NB4 (cell line): ENCODE measurements around the gene SGO2.

ENCODE experiments used
- DNase-seq: peaks from one replicate; pipeline ENCODE4 v3.0.0; 2010; ENCODE audit warnings: low read depth
- H3K4me3 ChIP-seq: one replicate; pipeline ENCODE4 v1.5.1; 2011; ENCODE audit warnings: mild to moderate bottlenecking, low read depth, low read length, moderate library complexity
- MYC ChIP-seq: IDR thresholded peaks from 2 replicates; pipeline ENCODE4 v1.6.1; 2011; ENCODE audit warnings: low read depth, low read length
- POLR2A ChIP-seq: IDR thresholded peaks from 2 replicates; pipeline ENCODE4 v1.6.1; 2011; ENCODE audit warnings: mild to moderate bottlenecking; ENCODE audit not compliant: insufficient read length; ENCODE audit errors: extremely low read depth
- TF ChIP-seq, protein P1 (sequence below): IDR thresholded peaks from one replicate; pipeline ENCODE4 v1.5.1; 2012; ENCODE audit warnings: low read depth, low read length
- TF ChIP-seq, protein P2 (sequence below): IDR thresholded peaks from 2 replicates; pipeline ENCODE4 v1.6.1; 2011; ENCODE audit warnings: low read depth, low read length

Gene SGO2

DNA sequence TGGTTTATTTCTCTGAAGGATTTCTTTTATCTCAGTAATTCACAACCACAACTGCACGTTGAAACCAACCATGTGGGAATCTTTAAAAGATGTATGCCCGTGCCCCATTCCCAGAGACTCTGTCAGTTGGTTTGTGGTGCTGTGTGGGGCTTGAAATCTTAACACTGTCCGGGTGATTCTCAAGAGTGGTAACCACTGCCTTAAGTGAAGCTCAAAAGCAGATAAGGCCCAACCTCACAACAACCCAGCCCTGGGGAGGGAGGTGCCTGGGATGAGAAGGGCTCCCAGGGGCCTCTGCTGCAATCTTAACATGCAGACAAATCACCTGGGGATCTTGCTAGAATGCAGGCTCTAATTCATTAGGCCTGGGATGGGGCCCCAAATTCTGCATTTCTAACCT is 73.2 kb downstream of the SGO2 start:
- TF ChIP-seq, protein P1, sequence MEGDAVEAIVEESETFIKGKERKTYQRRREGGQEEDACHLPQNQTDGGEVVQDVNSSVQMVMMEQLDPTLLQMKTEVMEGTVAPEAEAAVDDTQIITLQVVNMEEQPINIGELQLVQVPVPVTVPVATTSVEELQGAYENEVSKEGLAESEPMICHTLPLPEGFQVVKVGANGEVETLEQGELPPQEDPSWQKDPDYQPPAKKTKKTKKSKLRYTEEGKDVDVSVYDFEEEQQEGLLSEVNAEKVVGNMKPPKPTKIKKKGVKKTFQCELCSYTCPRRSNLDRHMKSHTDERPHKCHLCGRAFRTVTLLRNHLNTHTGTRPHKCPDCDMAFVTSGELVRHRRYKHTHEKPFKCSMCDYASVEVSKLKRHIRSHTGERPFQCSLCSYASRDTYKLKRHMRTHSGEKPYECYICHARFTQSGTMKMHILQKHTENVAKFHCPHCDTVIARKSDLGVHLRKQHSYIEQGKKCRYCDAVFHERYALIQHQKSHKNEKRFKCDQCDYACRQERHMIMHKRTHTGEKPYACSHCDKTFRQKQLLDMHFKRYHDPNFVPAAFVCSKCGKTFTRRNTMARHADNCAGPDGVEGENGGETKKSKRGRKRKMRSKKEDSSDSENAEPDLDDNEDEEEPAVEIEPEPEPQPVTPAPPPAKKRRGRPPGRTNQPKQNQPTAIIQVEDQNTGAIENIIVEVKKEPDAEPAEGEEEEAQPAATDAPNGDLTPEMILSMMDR = no peak
- TF ChIP-seq POLR2A = no peak
- H3K4me3 ChIP-seq = no peak overlapping the region
- DNase-seq = no peak

DNA sequence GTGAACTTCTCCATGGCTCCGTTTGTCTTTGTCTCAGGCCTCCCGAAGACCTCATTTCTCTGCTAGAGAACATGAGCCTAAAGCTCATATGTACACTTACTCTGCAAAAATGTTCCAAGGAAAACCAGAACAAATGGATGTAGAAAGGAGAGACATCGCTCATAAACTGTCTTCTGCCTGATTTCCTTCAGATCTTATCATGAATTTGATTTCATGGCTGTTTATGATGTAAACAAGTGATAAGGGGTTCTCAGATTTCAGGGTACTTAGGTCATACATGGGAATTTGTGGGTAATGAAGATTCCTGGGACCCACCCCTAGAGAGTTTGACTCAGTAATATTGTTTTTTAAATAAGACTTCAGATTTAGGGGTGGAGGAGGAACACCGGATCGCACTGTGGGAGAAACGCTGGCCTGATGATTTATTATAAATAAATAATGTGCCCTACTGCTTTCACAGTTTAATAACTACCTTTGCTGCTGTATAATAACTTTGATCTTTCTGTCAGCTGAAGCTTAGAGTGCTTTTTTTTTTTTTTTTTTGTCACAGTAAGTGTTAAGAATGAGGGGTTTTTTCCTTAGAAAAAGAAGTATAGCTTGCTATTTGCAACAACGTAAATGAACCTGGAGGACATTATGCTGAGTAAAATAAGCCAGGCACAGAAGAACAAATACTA is 74.7 kb downstream of the SGO2 start:
- no peak for DNase-seq
- TF ChIP-seq POLR2A (no peak), MYC (no peak)
- TF ChIP-seq, protein P2, sequence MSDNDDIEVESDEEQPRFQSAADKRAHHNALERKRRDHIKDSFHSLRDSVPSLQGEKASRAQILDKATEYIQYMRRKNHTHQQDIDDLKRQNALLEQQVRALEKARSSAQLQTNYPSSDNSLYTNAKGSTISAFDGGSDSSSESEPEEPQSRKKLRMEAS = no peak
- TF ChIP-seq, protein P1 = no peak
- no peak overlapping the region for H3K4me3 ChIP-seq

DNA sequence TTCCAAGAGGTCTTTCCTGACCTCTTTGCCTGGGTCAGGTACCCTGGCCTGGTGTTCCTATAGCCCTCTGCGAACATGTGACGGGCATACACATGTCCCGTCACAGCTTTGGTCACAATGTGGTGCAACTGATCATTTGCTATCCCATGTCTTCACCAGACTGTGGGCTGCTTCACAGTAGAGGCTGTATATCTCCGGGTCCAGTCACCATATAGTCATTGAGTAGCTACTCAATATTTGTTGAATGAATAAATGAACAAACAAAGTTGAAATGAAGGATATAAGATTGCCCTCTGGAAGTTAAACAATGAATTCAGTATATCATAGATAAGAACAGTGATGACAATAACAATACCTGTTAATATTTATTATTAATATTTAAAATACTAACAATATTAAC is 76.6 kb downstream of the SGO2 start:
- DNase-seq = no peak
- H3K4me3 ChIP-seq = no peak overlapping the region
- no peak for TF ChIP-seq POLR2A
- TF ChIP-seq, protein P1 = no peak
- TF ChIP-seq, protein P2 = no peak
- no peak for TF ChIP-seq MYC

DNA sequence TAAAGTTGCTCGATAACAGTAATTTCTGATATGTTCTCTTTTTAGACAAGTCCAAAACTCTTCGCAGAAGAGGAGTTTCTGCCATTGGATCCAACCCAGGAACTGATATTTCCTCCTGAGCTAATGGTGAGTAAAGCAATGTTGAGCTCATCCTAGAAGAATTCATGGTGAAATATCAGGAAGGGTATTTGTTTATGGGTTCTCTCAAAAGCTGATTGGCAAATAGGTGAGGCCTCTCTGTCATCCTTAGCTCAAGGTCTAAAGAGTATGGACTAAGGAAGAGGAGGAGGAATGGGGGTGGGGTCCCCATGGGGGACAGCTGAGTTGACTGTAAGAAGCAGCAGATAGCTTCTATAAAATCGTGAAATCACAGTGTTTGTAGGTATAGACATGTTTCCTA is 78.0 kb downstream of the SGO2 start:
- H3K4me3 ChIP-seq = no peak overlapping the region
- TF ChIP-seq, protein P1 = no peak
- no peak for TF ChIP-seq POLR2A
- no peak for TF ChIP-seq MYC
- TF ChIP-seq, protein P2 = no peak
- DNase-seq = no peak

DNA sequence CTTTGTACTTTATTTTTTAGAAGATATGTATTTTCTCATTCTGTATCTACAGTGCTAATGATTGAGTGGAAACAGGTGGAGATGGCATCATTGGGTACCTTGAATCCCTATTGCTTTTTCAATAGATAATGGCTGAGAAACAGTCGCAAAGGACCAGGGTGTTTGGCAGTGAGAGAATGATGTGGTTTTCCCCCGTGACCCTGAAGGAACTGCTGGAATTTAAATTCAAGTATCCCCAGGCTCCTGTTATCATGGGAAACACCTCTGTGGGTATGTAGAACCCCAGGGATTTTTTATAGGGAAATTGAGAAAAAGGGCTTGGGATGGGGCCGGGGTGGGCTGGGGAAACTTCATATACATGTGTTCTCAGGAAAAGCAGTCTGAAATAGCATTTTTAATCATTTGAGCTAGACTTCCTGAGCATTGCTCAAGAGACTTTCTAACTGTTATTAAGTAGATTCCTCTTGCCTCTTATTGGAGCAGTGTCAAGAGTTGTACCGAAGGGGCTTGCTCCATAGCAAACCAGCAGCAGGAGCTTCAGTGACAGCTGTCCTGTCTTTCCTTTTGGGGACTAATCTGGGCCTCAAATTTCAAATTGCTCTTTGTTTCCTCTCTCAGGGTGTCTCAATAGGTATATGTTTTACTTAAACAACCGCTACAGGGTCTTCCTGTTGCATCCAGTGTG is 78.7 kb downstream of the SGO2 start:
- no peak for TF ChIP-seq MYC
- TF ChIP-seq, protein P1 = no peak
- no peak for DNase-seq
- no peak overlapping the region for H3K4me3 ChIP-seq
